GM11168 (cell line): Measurements from ENCODE around the gene PLEKHA3.
"Not testable (repeated sequence)": the region's sequence is repeated elsewhere in the genome, so short reads cannot be mapped to it uniquely, and the experiment has no call there.

ENCODE experiments used
- in situ Hi-C: fragments of 300-500 bp; cut with MboI; formaldehyde crosslinking; loops from one replicate; pipeline ENCODE4 v1.12.0; 2022; ENCODE audit warnings: low sequenced_read_pairs; ENCODE audit not compliant: unreplicated experiment

The PLEKHA3 gene

DNA sequence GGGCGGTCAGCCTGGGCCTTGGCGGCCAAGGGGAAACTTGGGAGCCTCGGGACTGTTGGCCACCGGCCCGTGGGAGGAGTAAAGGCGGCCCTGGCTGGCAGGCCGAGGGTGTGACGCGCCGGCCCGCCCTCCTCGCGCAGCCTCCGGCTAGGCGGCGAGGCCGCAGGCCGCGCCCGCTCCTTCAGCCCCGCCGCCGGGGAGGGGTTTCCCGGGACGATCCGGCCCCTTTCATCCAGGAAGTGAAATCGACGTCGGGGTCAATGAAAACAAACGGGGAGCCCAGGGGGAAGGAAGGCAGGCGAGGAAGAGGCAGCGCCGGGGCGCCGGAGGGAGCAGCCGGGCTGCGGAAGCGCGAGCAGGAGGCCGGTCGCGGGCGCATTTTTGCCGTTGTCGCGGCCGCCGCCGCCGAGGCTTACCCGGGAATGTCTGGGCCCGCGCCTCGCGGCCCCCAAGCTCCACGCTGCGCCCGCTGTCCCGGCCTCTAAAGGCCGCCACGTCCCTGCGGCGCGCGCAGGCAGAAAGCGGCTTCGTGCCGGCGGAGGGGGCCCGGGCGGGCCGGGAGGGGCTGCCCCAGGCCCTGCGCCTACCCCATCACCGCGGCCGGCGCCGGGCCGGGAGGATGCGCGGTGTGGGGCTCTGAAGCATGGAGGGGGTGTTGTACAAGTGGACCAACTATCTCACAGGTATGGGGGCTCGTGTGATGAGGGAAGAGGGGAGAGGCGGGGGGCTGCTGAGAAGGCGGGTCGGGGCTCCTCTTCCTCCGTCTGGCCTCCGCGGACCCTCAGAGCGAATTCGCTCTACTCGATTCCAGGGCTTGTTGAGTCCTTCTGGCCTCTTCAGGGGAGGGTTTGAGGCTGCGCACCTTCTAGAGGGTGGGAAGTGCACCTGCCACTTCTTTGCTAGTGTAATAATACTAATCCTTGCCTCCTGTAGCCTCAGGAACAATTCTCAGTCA lies at the start of gene PLEKHA3:
Gene PLEKHA3 (plus strand): TSS at position 231 of the 955 bp plus-strand sequence. CDS start 413 bp downstream, at position 644.
- in situ Hi-C loops, result no loop called here

DNA sequence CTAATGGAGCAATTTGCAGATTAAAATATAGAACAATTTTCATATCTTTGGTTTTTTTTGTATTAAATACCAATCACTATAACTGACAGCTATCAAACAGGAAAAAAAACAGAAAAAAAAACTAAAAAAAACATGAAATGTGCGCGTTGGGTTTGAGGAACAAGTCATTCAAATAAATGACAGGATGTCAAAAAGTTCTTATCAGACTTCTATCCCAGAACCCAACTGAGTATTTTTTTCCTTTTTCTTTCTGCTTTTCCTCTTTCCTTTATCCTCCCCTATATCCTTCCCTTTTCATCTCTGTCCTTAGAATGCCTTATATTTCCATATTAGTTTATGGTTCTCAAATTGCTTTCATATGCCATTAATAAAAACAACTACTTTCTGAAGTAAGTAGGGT lies 43.6 kb upstream of the PLEKHA3 start:
- in situ Hi-C loops, result no loop called here

DNA sequence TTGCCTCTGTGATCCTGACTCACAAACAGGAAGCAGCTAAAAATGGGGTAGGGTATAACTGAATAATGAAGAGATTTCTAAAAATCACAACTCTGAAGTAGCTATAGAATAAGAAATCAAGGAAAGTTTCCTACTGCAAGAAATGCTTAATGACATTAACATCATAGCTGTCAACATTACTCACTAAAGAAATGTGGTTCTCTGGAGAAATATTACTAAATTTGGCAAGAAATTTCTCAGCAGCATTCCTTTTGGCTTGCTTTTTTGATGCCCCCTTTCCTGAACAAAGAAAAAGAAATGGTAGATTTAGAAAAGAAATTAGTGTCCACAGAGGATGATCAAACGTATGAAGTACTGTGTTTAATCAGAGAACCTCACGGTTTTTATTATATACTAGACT lies 38.8 kb upstream of the PLEKHA3 start:
- in situ Hi-C loops, result no loop called here

DNA sequence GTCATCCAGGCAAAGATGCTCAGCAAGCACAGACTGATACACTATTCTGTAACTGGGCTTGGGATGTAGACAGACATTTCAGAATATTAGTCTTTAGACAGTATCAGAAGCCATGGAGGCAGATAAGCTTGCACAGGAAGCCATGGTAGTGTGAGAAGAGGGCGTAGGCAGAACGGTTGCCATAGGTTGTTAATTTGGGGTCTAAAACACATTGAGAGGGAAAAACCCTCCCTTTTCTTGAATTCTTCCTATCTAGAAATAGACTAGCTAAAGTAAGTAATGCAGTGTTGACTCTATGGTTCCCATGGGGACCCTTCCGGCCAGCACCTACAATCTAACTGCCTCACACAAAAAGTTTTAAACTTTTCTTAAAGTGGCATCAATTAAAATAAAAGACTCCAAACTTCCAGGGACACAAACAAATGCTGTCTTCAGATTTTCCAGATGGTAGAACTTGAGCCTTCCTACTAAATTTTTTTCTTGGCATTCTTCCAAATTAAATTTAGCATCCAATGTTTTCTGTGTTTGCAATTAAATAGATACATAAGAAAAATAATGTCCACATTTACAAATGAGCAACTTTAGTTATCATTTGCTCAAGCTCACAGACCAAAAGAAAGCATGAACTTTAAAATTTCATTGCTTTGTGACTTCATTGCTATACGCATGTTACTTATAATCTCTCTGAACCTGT lies 31.1 kb upstream of the PLEKHA3 start:
- in situ Hi-C loops, result no loop called here

DNA sequence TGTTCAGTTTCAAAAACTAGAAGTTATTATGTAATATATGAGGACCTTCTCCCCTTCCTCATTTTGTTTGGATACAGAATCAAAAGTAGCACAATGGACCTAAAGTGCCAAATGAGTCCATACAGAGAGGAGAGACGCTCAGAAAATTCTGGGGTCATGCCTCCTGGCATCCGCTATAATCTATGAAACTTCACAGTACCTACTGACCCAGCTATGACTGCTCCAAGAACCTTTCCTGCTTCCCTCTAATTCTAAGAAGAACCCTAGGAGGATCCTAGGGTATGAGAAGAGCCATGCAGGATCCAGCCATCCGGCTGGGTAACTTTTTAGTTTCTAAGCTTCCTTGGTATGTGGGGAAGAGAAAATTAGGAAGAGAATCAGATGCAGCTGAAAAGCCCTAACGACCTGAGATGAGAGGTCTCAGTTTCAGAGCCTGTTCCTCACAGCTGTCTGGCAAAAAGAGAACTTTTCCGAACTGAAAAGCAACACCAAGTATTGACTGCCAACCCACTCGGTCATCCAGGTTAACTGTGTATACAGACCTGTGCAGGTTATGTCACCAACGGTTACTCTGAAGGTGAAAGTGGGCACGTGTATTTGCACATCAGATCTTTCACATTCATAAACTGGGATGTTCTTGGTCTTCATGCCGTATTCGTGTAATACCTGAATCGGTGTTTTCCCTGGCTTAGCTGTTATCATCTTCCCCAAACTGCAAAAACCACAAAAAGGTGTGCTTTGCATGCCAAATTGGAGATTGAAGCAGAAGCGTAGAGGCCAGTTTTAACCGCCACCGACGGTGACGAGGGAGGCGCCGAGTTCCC lies 30.3 kb upstream of the PLEKHA3 start:
- in situ Hi-C loops, result no loop called here

DNA sequence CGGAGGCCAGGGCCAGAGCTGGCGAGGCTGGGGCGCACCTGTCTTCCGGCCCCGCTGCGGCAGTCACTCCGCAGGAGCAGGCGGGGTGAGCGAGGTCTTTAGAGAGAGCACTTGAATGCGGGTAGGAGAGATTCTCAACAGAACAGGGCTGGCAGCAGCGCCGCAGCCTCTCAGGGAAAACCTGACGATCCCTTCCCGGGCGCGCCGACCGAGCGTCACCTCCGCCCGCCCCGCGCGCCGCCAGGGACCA lies 29.8 kb upstream of the PLEKHA3 start:
- in situ Hi-C loops, result no loop called here

DNA sequence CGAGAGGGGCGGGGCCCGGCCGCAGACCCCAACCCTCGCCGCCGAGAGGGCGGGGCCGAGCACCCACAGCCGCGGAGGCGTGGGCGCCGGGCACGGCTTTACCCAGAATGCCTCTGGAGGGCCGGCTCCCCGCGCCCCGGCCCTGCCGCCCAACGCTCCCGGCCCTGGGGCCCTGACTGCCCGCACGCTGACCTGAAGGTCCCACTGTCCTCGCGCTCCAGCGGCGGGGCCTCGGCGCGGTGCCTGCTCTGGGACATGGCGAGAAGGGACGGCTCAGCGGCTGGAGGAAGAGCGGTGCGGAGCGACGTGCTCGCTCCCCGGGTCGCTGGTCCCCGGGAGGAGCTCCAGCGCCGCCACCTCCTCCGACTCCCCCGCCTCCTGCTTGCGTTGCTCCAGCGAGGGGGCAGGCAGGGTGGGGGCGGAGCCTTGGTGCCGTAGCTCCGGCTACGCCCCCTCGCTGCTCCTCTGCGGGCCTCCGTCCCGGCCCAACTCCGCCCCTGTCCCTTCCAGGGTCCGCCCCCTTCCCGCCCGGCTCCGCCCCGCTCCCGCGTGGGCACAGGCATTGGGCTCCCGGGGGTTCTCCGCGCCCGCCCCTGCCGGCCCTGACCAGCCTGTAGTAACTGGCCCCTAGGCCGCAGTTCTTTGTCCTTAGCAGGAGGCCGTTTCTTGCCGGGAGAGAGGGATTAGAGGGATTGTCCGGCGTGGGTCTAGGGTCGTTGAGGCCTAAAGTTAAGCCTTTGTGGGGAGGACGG lies 29.3 kb upstream of the PLEKHA3 start, which contains the start of the genes PJVK and PRKRA:
Gene PJVK (plus strand): TSS at position 605 of the 752 bp plus-strand sequence. CDS start 2,032 bp downstream, outside the sequence.
Gene PRKRA (minus strand): TSS at position 402 of the 752 bp plus-strand sequence. CDS start 145 bp downstream, at position 257.
- in situ Hi-C loops, result no loop called here

DNA sequence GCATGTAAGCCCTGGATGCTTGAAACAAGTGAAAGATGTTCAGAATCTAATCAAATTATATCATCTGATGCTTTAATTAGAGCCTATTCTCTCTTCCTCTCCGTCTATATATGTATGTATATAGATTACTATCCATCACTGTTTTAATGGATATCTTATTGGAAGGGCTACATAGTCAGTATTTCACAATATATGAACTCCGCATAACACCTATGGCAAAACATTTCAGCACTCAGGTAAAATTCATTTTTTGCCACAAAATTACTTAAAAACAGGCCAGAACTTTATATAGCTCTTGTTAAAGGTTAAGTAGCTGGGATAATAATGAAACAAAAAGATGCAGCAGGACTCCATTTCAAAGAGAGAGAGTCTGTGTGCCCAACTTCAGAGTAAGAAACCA lies 27.9 kb upstream of the PLEKHA3 start:
- in situ Hi-C loops, result no loop called here

DNA sequence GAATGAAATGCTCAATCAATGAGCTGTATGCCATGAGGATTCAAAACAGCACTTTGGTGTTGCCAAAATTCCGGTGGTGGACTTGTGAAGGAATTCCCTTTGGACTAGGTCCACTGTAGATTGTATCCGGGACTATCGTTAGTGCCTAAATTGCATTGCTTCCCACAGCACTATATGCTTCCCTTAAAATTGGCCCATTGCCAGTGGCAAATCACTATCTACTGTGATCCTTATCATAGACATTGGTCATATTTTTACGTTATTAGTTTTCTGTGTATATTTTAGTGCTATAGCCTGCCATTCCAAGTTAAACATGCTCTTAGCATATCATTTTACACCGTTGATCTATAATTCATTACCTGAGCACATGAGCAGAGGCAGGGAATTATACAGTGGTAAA lies 27.4 kb upstream of the PLEKHA3 start:
- in situ Hi-C loops, result no loop called here

DNA sequence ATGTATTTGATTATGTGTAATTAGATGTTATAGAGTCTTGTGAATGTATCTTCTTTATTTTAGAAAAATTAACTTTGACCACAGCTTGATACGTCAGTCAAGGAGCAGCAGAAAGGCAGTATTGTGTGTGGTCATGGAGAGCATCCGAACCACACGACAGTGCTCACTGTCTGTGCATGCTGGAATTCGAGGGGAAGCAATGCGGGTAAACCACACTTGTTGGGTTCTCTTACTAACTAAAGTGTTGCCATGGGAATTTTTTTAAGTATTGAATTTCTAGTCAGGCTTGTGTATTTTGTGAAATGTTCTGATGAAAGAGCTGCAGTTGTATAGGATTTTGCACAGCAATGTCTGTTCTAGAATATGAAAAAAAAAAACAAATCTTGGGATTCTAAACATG lies 24.3 kb upstream of the PLEKHA3 start:
- in situ Hi-C loops, result no loop called here

DNA sequence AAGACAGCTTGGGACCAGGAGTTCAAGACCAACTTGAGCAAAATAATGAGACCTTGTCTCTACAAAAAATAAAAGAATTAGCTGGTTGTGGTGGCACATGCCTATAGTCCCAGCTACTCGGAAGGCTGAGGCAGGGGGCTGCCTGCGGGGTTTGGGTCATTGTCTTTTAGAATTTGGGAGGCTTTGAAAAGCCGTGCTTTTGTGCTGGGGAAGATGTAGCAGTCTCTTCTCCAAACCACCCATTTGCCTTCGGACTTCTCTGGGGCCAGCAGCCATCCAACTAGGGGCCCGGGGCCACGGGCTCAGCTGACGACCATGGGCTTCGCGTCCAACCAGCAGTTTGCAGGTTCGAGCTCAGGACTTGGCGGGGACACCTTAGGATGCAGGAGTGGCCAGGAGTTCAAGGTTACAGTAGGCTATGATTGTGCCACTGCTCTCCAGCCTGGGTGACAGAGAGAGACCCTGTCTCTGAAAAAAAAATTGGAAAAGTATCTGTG lies 22.8 kb upstream of the PLEKHA3 start:
- in situ Hi-C loops, result no loop called here

DNA sequence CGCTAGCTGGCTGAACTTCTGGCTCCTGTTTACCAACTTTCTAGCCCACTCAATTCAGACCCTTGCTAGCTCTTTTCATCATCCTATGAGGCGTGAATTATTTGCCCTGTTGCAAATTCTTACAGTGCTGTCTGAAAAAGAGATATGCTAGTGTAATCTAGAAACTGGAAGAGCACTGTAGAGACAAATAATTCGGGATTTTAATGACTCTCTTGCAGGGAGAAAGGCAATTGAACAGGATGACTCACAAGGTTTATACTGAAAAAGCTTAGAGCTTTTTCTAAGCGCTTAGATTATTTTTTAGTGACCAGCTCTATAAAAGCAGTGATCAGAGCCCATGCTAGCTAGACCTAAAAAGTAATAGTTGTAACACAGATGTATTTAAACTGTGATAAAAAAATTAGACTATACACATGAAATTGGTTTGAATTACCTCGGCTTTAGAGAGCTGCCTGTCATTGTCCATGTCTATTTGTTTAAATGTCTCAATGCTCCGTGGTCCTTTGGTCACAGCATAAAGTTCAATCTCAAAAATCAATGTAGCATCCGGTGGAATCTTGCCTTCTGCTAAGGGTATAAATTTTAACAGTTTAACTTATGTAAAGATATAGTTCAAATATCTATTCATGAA lies 10.9 kb upstream of the PLEKHA3 start:
- in situ Hi-C loops, result no loop called here

DNA sequence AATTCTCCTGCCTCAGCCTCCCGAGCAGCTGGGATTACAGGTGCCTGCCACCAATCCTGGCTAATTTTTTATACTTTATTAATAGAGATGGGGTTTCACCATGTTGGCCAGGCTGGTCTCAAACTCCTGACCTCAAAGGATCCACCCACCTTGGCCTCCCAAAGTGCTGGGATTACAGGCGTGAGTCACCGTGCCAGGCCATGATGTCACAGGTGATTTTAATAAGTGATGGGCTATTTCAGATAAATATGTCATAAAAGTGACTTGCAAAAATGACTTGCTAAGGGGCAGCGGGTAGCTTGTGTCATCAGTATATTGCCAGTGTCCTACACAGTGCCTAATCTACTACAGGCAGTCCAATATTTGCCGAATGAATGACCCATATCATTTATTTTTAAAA lies 8.9 kb upstream of the PLEKHA3 start:
- in situ Hi-C loops, result not testable (repeated sequence)

DNA sequence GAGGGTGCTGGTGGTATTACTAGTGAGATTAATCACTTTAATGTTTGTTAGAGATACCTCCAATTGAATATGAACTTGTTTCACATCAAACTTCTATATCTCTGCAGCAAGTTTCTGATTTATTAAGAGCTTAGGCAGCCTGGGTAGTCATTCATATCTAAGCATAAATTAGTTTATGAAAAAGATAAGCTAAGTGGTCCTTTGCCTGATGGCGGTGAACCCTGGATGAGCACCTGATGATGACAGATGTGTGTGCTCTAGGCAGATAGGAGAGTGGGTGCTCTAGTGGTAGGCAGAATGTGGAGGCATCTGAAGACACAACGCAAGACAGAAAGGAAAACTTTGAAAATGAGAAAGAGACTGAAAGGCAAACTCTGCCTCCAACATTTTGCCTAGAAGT lies 6.9 kb upstream of the PLEKHA3 start:
- in situ Hi-C loops, result no loop called here

DNA sequence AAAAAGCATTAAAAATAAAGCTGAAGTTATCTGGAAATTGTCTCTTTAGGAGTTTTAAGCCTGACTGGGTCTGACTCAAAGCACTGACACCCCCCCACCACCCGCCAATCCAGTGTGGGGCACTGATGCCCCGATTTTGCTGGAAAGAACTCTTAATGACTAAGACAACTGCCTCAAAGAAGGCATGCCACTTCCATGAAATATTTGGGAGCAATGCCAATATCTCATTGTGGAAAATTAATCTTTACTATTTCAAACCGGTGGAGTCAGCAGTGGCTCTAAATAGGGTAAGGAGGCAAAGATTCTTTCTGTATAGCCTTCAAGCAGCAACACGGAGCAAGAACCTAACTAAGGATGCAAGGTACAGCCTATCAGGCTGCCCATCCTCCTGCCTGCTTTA lies 6.3 kb upstream of the PLEKHA3 start:
- in situ Hi-C loops, result no loop called here

DNA sequence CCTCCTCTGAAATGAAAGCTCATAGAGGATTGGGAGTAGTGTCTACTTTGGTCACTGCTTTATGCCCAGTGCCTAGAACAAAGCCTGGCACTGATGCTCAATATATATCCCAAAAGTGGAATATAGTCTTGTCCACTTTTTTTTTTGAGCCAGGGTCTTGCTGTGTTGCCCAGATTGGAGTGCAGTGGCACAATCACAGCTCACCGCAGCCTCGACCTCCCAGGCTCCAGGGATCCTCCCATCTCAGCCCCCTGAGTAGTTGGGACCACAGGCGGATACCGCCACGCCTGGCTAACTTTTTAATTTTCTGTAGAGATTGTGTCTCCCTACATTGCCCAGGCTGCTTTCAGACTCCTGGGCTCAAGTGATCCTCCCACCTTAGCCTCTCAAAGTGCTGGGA lies 5.7 kb upstream of the PLEKHA3 start:
- in situ Hi-C loops, result no loop called here

DNA sequence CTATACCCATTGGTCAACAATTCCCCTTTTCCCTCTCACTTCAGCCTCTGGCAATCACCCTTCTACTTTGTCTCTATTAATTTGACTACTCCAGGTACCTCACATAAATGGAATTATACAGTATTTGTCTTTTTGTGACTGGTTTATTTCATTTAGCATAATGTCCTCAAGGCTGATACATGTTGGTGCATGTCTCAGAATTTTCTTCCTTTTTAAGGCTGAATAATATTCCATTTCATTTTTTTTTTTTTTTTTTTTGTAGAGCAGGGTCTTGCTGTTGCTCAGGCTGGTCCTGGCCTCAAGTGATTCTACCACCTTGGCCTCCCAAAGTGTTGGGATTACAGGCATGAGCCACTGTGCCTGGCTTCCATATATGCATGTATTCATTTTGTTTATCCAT lies 3.8 kb upstream of the PLEKHA3 start:
- in situ Hi-C loops, result no loop called here

DNA sequence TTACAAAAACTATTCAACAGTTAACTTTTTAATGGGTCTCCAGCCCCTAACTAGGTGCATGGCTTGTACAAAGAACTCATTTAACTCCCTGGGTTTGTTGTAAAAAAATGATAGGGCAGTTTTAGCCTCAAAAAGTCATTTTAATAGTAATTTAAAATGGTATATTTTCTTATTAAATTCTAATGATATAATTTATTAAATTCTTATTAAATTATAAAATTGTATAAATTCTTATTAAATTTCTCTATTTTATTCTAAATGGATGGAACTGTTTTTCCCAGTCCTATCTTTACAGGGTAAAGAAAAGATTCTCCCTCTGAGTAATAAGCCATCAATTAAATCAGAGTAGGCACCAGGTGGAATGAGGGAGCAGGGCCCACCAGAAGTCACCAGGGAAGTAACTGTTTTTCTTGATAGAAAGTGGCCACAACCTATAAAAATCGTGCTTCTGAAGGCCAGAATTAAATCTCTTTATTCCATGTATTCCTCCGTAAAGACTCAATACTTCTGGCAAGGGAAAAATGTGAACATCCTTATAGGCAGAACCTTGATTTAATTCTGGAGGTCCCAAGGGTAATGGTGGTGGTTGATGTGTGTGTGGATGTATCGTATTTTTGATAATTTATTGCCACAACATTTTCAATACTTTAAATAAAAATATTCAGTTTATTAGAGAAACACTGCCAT lies 2.7 kb upstream of the PLEKHA3 start:
- in situ Hi-C loops, result no loop called here

DNA sequence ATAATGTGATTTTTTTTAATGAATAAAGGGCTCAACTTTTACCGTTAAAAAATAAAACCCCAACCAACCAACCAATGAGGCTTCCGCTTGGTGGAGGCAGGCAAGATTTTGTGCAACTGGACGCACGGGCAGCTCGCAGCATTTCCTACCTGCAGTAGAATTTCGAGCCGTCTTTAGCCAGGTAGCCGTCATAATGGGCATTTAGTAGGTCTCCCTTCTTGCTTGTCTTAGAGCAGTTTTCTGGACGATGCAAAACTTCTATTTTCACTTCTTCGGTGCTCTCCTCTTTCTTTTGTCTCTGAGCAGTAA lies 2.2 kb upstream of the PLEKHA3 start:
- in situ Hi-C loops, result no loop called here
